Left ventricle myocardium inferior (tissue), 1 donor: ENCODE results near the gene ROR1. TPM values are rescaled to one million over a fixed set of nuclear protein-coding genes. Genes with fewer than 3 reads are reported as not detected.
"Not testable (repeated sequence)": the region's sequence is repeated elsewhere in the genome, so short reads cannot be mapped to it uniquely, and the experiment has no call there.

Experiments used
- DNase-seq: peaks from one replicate; pipeline ENCODE4 v3.0.0-alpha.2; 2020
- H3K27ac ChIP-seq: fragments of 200-600 bp; replicated peaks from 2 replicates; pipeline ENCODE4 v1.8.0; 2021
- H3K27me3 ChIP-seq: fragments of 200-600 bp; 2 replicates; pipeline ENCODE4 v1.8.0; 2021; ENCODE audit warnings: low read depth
- H3K36me3 ChIP-seq: fragments of 200-600 bp; 2 replicates; pipeline ENCODE4 v1.8.0; 2021
- H3K4me1 ChIP-seq: fragments of 200-600 bp; 2 replicates; pipeline ENCODE4 v1.8.0; 2021
- H3K4me3 ChIP-seq: fragments of 200-600 bp; 2 replicates; pipeline ENCODE4 v1.8.0; 2021; ENCODE audit warnings: mild to moderate bottlenecking, moderate library complexity
- H3K9me3 ChIP-seq: fragments of 200-600 bp; replicated peaks from 2 replicates; pipeline ENCODE4 v1.8.0; 2021
- CTCF ChIP-seq: fragments of 200-600 bp; IDR thresholded peaks from 2 replicates; pipeline ENCODE4 v1.8.0; 2021; ENCODE audit warnings: antibody characterized with exemption, mild to moderate bottlenecking, borderline replicate concordance
- intact Hi-C: fragments of 100-400 bp; cut with micrococcal nuclease; formaldehyde crosslinking; loops from one replicate; pipeline ENCODE4 v1.11.0; 2022
- total RNA-seq: library from RNA; stranded (reverse); fragmentation: NEBNext Ultra II Directional; extraction: Animal tissue kit (Norgen Biotek cat#: 25700); gene quantifications from one replicate; pipeline ENCODE4 v1.2.1, GENCODE V29; 2021
- donor health status: DM: no; HTN: yes; CAD: no; lungs with severe emphysema.

The ROR1 gene
- total RNA-seq, 1 donor from 2014 or later, result 14.0 TPM

DNA sequence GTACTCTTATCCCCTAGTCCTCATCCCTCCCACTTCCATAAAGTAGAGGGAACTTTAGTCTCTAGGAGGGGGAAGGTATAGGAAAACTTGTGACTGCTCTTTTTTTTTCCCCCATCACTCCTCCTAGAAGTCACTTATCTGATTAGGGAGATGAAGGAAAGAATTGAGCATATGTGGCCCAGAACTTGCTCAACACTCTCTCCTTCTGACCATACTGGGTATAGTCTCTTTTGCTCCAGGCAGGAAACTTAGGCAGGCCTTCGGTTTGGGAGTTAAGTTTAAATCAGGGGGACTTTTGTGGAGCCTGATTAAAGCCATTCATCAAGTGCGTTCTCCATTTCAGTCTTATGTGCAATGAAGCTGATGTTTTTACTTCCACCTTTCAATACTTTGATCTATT is 435.4 kb downstream of the ROR1 start:
- Histone ChIP-seq H3K27me3 (peaks cover 12% of the 10 kb centered on the region), H3K4me3 (no peak overlapping the region), H3K27ac (no peak overlapping the region), H3K9me3 (no peaks in the 10 kb centered on the region), H3K4me1 (no peaks in the 10 kb centered on the region), H3K36me3 (no peaks in the 10 kb centered on the region)
- intact Hi-C loops, result no loop called here
- no peak for DNase-seq
- TF ChIP-seq CTCF, result no peak

DNA sequence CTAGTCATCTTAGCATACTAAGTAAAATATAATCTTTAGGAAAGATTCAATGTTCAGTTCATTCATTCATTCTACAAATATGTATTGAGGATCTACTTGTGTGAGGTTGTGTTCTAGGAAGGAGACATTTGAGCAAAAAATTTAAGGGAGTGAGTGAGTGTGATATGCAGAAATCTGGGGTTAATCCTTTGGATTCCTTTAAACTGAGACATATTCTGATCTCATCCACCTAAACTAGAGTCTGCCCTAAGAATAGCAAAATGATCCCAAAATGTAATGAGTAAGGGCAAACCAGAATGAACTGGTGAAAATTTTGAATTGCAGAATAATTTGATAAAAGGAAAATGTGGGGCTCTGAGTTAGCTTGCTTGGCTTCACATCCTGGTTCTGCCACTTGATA is 438.2 kb downstream of the ROR1 start:
- Histone ChIP-seq H3K4me3 (no peak overlapping the region), H3K27me3 (peaks cover 4% of the 10 kb centered on the region)
- intact Hi-C loops, result no loop called here

DNA sequence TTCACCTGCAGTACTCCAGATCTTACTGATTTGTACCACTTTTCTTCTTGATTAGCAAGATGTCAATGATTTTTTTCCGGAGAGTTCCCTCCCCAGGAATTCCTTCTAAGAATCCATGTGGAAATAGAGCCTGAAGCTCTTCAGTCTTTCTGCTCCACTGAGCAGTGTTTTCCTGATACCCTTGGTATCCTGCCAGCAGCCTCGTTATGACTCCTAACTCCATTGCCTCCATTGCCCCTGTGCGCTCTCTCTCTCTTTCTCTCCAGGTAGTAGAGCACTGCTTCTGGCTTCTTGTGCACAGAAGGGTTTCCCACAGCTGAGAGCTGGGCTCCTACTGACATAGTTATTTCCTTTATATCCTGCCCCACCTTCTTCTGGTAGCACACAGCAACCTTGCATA is 441.8 kb downstream of the ROR1 start:
- no peak overlapping the region for H3K4me3 ChIP-seq
- no peak for DNase-seq

More for the DNA sequence above, 438.2 kb downstream of the ROR1 start:
- no peaks in the 10 kb centered on the region for H3K4me1 ChIP-seq
- H3K9me3 ChIP-seq, result no peaks in the 10 kb centered on the region
- TF ChIP-seq CTCF, result no peak
- H3K27ac ChIP-seq, result no peak overlapping the region
- no peak for DNase-seq
- H3K36me3 ChIP-seq, result no peaks in the 10 kb centered on the region

DNA sequence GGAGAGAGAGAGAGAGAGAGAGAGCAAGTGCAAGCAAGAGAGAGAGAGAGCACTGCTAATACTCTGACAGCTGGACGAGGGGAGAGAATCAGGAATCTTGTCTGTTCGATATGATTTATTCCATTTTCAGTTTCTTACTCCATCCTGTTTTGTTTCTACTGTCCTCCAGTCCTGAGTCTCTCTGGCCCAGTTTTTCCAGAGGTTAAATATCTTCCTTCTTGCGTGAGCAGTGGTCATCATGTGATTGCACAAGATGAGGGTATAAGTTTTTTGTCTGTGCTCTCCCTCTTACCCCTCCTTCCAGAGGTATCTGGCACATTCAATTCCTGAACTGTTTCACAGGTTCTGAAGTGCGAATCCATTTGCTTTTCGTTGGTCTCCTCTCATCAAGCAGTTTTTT is 446.4 kb downstream of the ROR1 start:
- Histone ChIP-seq H3K4me3 (no peak overlapping the region), H3K9me3 (no peaks in the 10 kb centered on the region), H3K36me3 (no peaks in the 10 kb centered on the region), H3K4me1 (no peaks in the 10 kb centered on the region), H3K27ac (no peak overlapping the region), H3K27me3 (no peaks in the 10 kb centered on the region)
- TF ChIP-seq CTCF, result no peak
- intact Hi-C loops, result no loop called here
- DNase-seq, result no peak

More for the DNA sequence above, 441.8 kb downstream of the ROR1 start:
- no peak overlapping the region for H3K27ac ChIP-seq
- peaks cover 4% of the 10 kb centered on the region for H3K27me3 ChIP-seq
- no peaks in the 10 kb centered on the region for H3K4me1 ChIP-seq
- H3K36me3 ChIP-seq, result no peaks in the 10 kb centered on the region
- no peaks in the 10 kb centered on the region for H3K9me3 ChIP-seq
- no peak for TF ChIP-seq CTCF
- intact Hi-C loops, result no loop called here

GRCh38 chr1:64223329-64224151 is 449.7 kb downstream of the ROR1 start:
- Histone ChIP-seq H3K27ac (no peak overlapping the region), H3K36me3 (no peaks in the 10 kb centered on the region), H3K4me3 (no peak overlapping the region), H3K4me1 (no peaks in the 10 kb centered on the region), H3K27me3 (no peaks in the 10 kb centered on the region), H3K9me3 (no peaks in the 10 kb centered on the region)
- TF ChIP-seq CTCF, result no peak
- DNase-seq, result no peak
- intact Hi-C loops, result no loop called here

DNA sequence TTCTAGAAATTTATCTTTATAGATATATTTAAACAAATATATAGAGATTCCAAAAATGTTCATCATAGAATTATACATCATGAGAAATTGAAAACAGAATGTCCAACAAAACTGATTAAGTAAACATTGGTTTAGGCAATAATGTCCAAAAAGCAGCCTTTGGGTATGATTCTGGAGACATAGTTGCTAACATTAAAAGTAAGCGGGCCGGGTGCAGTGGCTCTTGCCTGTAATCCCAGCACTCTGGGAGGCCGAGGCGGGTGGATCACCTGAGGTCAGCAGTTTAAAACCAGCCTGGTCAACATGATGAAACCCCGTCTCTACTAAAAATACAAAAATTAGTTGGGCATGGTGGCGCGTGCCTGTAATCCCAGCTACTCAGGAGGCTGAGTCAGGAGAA is 450.4 kb downstream of the ROR1 start:
- H3K36me3 ChIP-seq, H3K9me3 ChIP-seq, H3K4me1 ChIP-seq, DNase-seq, intact Hi-C loops, H3K4me3 ChIP-seq, H3K27ac ChIP-seq, H3K27me3 ChIP-seq: not testable (repeated sequence)
